Activated T-cell treated with anti-CD3 and anti-CD28 coated beads, Interleukin-2, amount 50 U/mL, for 4 hours (primary cell): Measurements from ENCODE around the gene PRRT1B. TPM values are rescaled to one million over a fixed set of nuclear protein-coding genes. Genes with fewer than 3 reads are reported as not detected.

ENCODE experiments used
- ATAC-seq, 2 donors: fragments of 200-7000 bp; cut with Tn5 transposase; one replicate each; pipeline ENCODE4 v1.10.0; 2021
- DNase-seq: peaks from one replicate; pipeline ENCODE4 v3.0.0-alpha.2; 2020
- H3K27me3 Mint-ChIP-seq: one replicate; pipeline ENCODE4 v1.8.0; 2021; ENCODE audit warnings: low read depth, mixed read lengths
- H3K36me3 Mint-ChIP-seq: one replicate; pipeline ENCODE4 v1.8.0; 2022; ENCODE audit warnings: mixed read lengths; ENCODE audit not compliant: insufficient read depth
- H3K4me1 Mint-ChIP-seq: one replicate; pipeline ENCODE4 v1.8.0; 2021; ENCODE audit warnings: low read depth, mixed read lengths
- H3K4me3 Mint-ChIP-seq: one replicate; pipeline ENCODE4 v1.8.0; 2021; ENCODE audit warnings: mild to moderate bottlenecking, moderate library complexity, mixed read lengths
- H3K9me3 Mint-ChIP-seq: one replicate; pipeline ENCODE4 v1.8.0; 2021; ENCODE audit warnings: mixed read lengths
- total RNA-seq, 3 donors: library from RNA; stranded (reverse); gene quantifications; one replicate each; pipeline ENCODE4 v1.2.1, GENCODE V29; 2021

The PRRT1B gene
- total RNA-seq, 3 donors from 2014 or later: not detected

GRCh38 chr9:131516100-131516499, 29.2 kb upstream of the PRRT1B start:
- Mint-ChIP-seq H3K4me3 (no peak overlapping the region), H3K4me1 (no peaks in the 10 kb centered on the region), H3K9me3 (no peaks in the 10 kb centered on the region), H3K27me3 (no peaks in the 10 kb centered on the region), H3K36me3 (peaks cover 20% of the 10 kb centered on the region)
- DNase-seq: no peak
- ATAC-seq: no peak

- DNase-seq (no peak), ATAC-seq (no peak)
- Mint-ChIP-seq H3K27me3 (no peaks in the 10 kb centered on the region), H3K9me3 (no peaks in the 10 kb centered on the region), H3K4me3 (no peak overlapping the region), H3K36me3 (peaks cover 21% of the 10 kb centered on the region), H3K4me1 (no peaks in the 10 kb centered on the region)
These were observed 28.4 kb upstream of the PRRT1B start for GRCh38 chr9:131516930-131517329.

GRCh38 chr9:131517761-131518190, 27.5 kb upstream of the PRRT1B start:
- no peaks in the 10 kb centered on the region for H3K9me3 Mint-ChIP-seq
- no peak for ATAC-seq
- DNase-seq: no peak
- H3K27me3 Mint-ChIP-seq: no peaks in the 10 kb centered on the region
- H3K36me3 Mint-ChIP-seq: peaks cover 21% of the 10 kb centered on the region
- no peak overlapping the region for H3K4me3 Mint-ChIP-seq
- H3K4me1 Mint-ChIP-seq: no peaks in the 10 kb centered on the region

GRCh38 chr9:131518553-131518952, 26.8 kb upstream of the PRRT1B start:
- DNase-seq: no peak
- Mint-ChIP-seq H3K36me3 (peaks cover 21% of the 10 kb centered on the region), H3K4me1 (no peaks in the 10 kb centered on the region), H3K27me3 (no peaks in the 10 kb centered on the region), H3K9me3 (no peaks in the 10 kb centered on the region), H3K4me3 (no peak overlapping the region)
- no peak for ATAC-seq

- Mint-ChIP-seq H3K27me3 (no peaks in the 10 kb centered on the region), H3K4me3 (no peak overlapping the region), H3K9me3 (no peaks in the 10 kb centered on the region), H3K4me1 (no peaks in the 10 kb centered on the region), H3K36me3 (peaks cover 25% of the 10 kb centered on the region)
- DNase-seq: no peak
- ATAC-seq: no peak
These were observed 24.8 kb upstream of the PRRT1B start for GRCh38 chr9:131520503-131520902.

GRCh38 chr9:131521203-131521602, 24.1 kb upstream of the PRRT1B start:
- ATAC-seq (no peak), DNase-seq (no peak)
- no peak overlapping the region for H3K4me3 Mint-ChIP-seq
- no peaks in the 10 kb centered on the region for H3K4me1 Mint-ChIP-seq
- no peaks in the 10 kb centered on the region for H3K27me3 Mint-ChIP-seq
- no peaks in the 10 kb centered on the region for H3K9me3 Mint-ChIP-seq
- peaks cover 30% of the 10 kb centered on the region for H3K36me3 Mint-ChIP-seq

- no peak for DNase-seq
- Mint-ChIP-seq H3K9me3 (no peaks in the 10 kb centered on the region), H3K4me3 (no peak overlapping the region), H3K4me1 (no peaks in the 10 kb centered on the region), H3K36me3 (peaks cover 36% of the 10 kb centered on the region), H3K27me3 (no peaks in the 10 kb centered on the region)
- no peak for ATAC-seq
These were observed 23.5 kb upstream of the PRRT1B start for GRCh38 chr9:131521822-131522221.

GRCh38 chr9:131522257-131523085, 22.9 kb upstream of the PRRT1B start:
- Mint-ChIP-seq H3K4me1 (no peaks in the 10 kb centered on the region), H3K9me3 (no peaks in the 10 kb centered on the region), H3K36me3 (peaks cover 33% of the 10 kb centered on the region), H3K4me3 (no peak overlapping the region), H3K27me3 (no peaks in the 10 kb centered on the region)
- ATAC-seq: no peak
- no peak for DNase-seq

- no peak for ATAC-seq
- no peaks in the 10 kb centered on the region for H3K27me3 Mint-ChIP-seq
- DNase-seq: no peak
- H3K9me3 Mint-ChIP-seq: no peaks in the 10 kb centered on the region
- H3K4me3 Mint-ChIP-seq: no peak overlapping the region
- H3K36me3 Mint-ChIP-seq: peaks cover 32% of the 10 kb centered on the region
- H3K4me1 Mint-ChIP-seq: no peaks in the 10 kb centered on the region
These were observed 22.3 kb upstream of the PRRT1B start for GRCh38 chr9:131523086-131523388.

- DNase-seq (no peak), ATAC-seq (no peak)
- Mint-ChIP-seq H3K4me1 (peaks cover 2% of the 10 kb centered on the region), H3K9me3 (no peaks in the 10 kb centered on the region), H3K27me3 (no peaks in the 10 kb centered on the region), H3K4me3 (no peak overlapping the region), H3K36me3 (peaks cover 32% of the 10 kb centered on the region)
These were observed 21.6 kb upstream of the PRRT1B start for GRCh38 chr9:131523451-131524435.

GRCh38 chr9:131524665-131525315, 20.5 kb upstream of the PRRT1B start:
- Mint-ChIP-seq H3K27me3 (no peaks in the 10 kb centered on the region), H3K4me3 (no peak overlapping the region), H3K9me3 (no peaks in the 10 kb centered on the region), H3K4me1 (peaks cover 7% of the 10 kb centered on the region), H3K36me3 (peaks cover 29% of the 10 kb centered on the region)
- ATAC-seq: no peak
- DNase-seq: no peak

GRCh38 chr9:131525643-131526565, 19.4 kb upstream of the PRRT1B start:
- H3K9me3 Mint-ChIP-seq: no peaks in the 10 kb centered on the region
- peaks cover 29% of the 10 kb centered on the region for H3K36me3 Mint-ChIP-seq
- H3K27me3 Mint-ChIP-seq: no peaks in the 10 kb centered on the region
- H3K4me3 Mint-ChIP-seq: no peak overlapping the region
- DNase-seq (no peak), ATAC-seq (no peak)
- peaks cover 12% of the 10 kb centered on the region for H3K4me1 Mint-ChIP-seq

- H3K4me1 Mint-ChIP-seq: peaks cover 12% of the 10 kb centered on the region
- ATAC-seq (no peak), DNase-seq (no peak)
- H3K4me3 Mint-ChIP-seq: peak overlapping the region; percentile 21
- no peaks in the 10 kb centered on the region for H3K9me3 Mint-ChIP-seq
- peaks cover 22% of the 10 kb centered on the region for H3K36me3 Mint-ChIP-seq
- H3K27me3 Mint-ChIP-seq: no peaks in the 10 kb centered on the region
These were observed 17.1 kb upstream of the PRRT1B start for GRCh38 chr9:131528186-131528585.
